HepG2 (cell line): Measurements from ENCODE around the gene AHSG. TPM values are rescaled to one million over a fixed set of nuclear protein-coding genes. Genes with fewer than 3 reads are reported as not detected.

Experiments
- ARID5B ChIP-seq: IDR thresholded peaks from 2 replicates; pipeline ENCODE4 v1.4.0; 2020; ENCODE audit warnings: mild to moderate bottlenecking, missing genetic modification reagents
- EED ChIP-seq: sonication (generic); formaldehyde crosslinking; IDR thresholded peaks from 2 replicates; pipeline ENCODE4 v1.5.0; 2020; ENCODE audit warnings: mild to moderate bottlenecking, missing genetic modification reagents
- GABPA ChIP-seq, 2 experiments: IDR thresholded peaks; 2 replicates each; pipeline ENCODE4 v1.6.1; 2011 to 2016; ENCODE audit warnings: low read depth in 2 of 2, low read length in 1 of 2, missing biosample characterization in 1 of 2, missing genetic modification characterization in 1 of 2
- KAT2B ChIP-seq: fragments of 150-350 bp; IDR thresholded peaks from 2 replicates; pipeline ENCODE4 v1.6.1; 2014; ENCODE audit warnings: low read depth, low read length, borderline replicate concordance
- KDM2A ChIP-seq: sonication (generic); formaldehyde crosslinking; IDR thresholded peaks from 2 replicates; pipeline ENCODE4 v1.4.0; 2020; ENCODE audit warnings: low read depth, missing genetic modification reagents, borderline replicate concordance
- KDM3A ChIP-seq: IDR thresholded peaks from 2 replicates; pipeline ENCODE4 v1.6.1; 2018; ENCODE audit warnings: low read depth, missing compliant biosample characterization
- KIAA2018 ChIP-seq: sonication (generic); formaldehyde crosslinking; IDR thresholded peaks from 2 replicates; pipeline ENCODE4 v1.5.0; 2020; ENCODE audit warnings: mild to moderate bottlenecking, missing genetic modification reagents, borderline replicate concordance
- PBX2 ChIP-seq: IDR thresholded peaks from 2 replicates; pipeline ENCODE4 v1.6.1; 2016; ENCODE audit warnings: control low read depth
- PITX1 ChIP-seq: sonication (generic); formaldehyde crosslinking; IDR thresholded peaks from 2 replicates; pipeline ENCODE4 v1.5.1; 2020; ENCODE audit warnings: mild to moderate bottlenecking, missing genetic modification reagents
- ZFP37 ChIP-seq: sonication (generic); formaldehyde crosslinking; IDR thresholded peaks from 2 replicates; pipeline ENCODE4 v1.4.0; 2020; ENCODE audit warnings: missing genetic modification reagents, borderline replicate concordance
- ZNF143 ChIP-seq: sonication (generic); formaldehyde crosslinking; IDR thresholded peaks from 2 replicates; pipeline ENCODE4 v1.4.0; 2020; ENCODE audit warnings: missing genetic modification reagents
- ZNF230 ChIP-seq: sonication (generic); formaldehyde crosslinking; IDR thresholded peaks from 2 replicates; pipeline ENCODE4 v1.4.0; 2020; ENCODE audit warnings: mild to moderate bottlenecking, missing genetic modification reagents
- ZNF326 ChIP-seq: sonication (generic); formaldehyde crosslinking; IDR thresholded peaks from 2 replicates; pipeline ENCODE4 v1.4.0; 2020; ENCODE audit warnings: missing genetic modification reagents, borderline replicate concordance
- ZNF446 ChIP-seq: sonication (generic); formaldehyde crosslinking; IDR thresholded peaks from 2 replicates; pipeline ENCODE4 v1.5.0; 2020; ENCODE audit warnings: mild to moderate bottlenecking, missing genetic modification reagents
- ZNF83 ChIP-seq: sonication (generic); formaldehyde crosslinking; IDR thresholded peaks from 2 replicates; pipeline ENCODE4 v1.4.0; 2020; ENCODE audit warnings: missing genetic modification reagents, mild to moderate bottlenecking, borderline replicate concordance
- polyA plus RNA-seq, 8 experiments: library from polyadenylated mRNA; depleted of rRNA in 3 of 8; stranded (reverse) in 7 of 8; unstranded in 1 of 8; fragments of >200 nt; fragmentation: Illumina TruSeq in 4 of 8; extraction: Trizol in 4 of 8; gene quantifications; 2 replicates each; pipeline versions ENCODE4 v1.2.1 to v1.2.3, GENCODE V29; 2011 to 2016; ENCODE audit warnings: low read depth in 4 of 8, missing spikeins in 1 of 8, mixed read lengths in 1 of 8; ENCODE audit not compliant: insufficient read depth in 1 of 8
- total RNA-seq, 5 experiments: library from RNA; depleted of rRNA; stranded (reverse); fragments of >200 nt; fragmentation: Illumina TruSeq; extraction: Trizol; gene quantifications; 2 replicates each; pipeline ENCODE4 v1.2.3, GENCODE V29; 2016; ENCODE audit warnings: low read depth in 1 of 5

The AHSG gene
- total and polyA plus RNA-seq, 2 of the 13 experiments (the other 11 are each of a cell fraction or from before 2014, with no cell fraction given): 2,043 to 19,152 TPM

GRCh38 chr3:186567072-186567921, 45.6 kb upstream of the AHSG start, which contains the start of gene TBCCD1 (continued):
- TF ChIP-seq ZNF143 (CRISPR knock-in tag) (no peak), GABPA (IDR thresholded peaks at IDR 0.05; ENCODE audit: low read depth, low read length) (no peak), GABPA (CRISPR knock-in tag; IDR thresholded peaks at IDR 0.05; ENCODE audit: low read depth) (no peak; the same call in none of the 2 replicates), ZNF83 (CRISPR knock-in tag) (no peak), PBX2 (CRISPR knock-in tag) (no peak), ARID5B (CRISPR knock-in tag) (peak; percentile 49), KIAA2018 (CRISPR knock-in tag) (no peak), ZFP37 (CRISPR knock-in tag) (0 out of 2 replicates have a peak, but pooled peaks have one; percentile 34), KAT2B (no peak), ZNF230 (CRISPR knock-in tag) (peak; percentile 66; the same call in 1 of the 2 replicates), KDM3A (CRISPR knock-in tag) (peak; percentile 85; the same call in 1 of the 2 replicates), ZNF326 (CRISPR knock-in tag) (no peak), PITX1 (no peak; the same call in 1 of the 2 replicates), EED (CRISPR knock-in tag) (peak; percentile 96), ZNF446 (CRISPR knock-in tag) (0 out of 2 replicates have a peak, but pooled peaks have one; percentile 36), KDM2A (peak; percentile 74)
